Loucy (cell line): ENCODE data around the gene UBE3D.

ENCODE experiments used
- CTCF ChIP-seq: fragments of 200-600 bp; sonication (generic); conservative IDR thresholded peaks from 2 replicates; pipeline ENCODE4 v1.5.1; 2014; ENCODE audit warnings: mild to moderate bottlenecking, antibody characterized with exemption, low read length
- EZH2phosphoT487 ChIP-seq: fragments of 200-600 bp; IDR thresholded peaks from 2 replicates; pipeline ENCODE4 v1.6.1; 2018; ENCODE audit warnings: antibody characterized with exemption, mild to moderate bottlenecking, moderate library complexity, borderline replicate concordance

GRCh38 chr6:82924799-82925535, 140.7 kb downstream of the UBE3D start:
- TF ChIP-seq CTCF (no peak), EZH2phosphoT487 (no peak)
